ENCODE measurements around the gene EDAR. TPM values are rescaled to one million over a fixed set of nuclear protein-coding genes. Genes with fewer than 3 reads are reported as not detected.

EDAR gene
- total RNA-seq, 2 donors from 2014 or later = 0.69 to 1.1 TPM

DNA sequence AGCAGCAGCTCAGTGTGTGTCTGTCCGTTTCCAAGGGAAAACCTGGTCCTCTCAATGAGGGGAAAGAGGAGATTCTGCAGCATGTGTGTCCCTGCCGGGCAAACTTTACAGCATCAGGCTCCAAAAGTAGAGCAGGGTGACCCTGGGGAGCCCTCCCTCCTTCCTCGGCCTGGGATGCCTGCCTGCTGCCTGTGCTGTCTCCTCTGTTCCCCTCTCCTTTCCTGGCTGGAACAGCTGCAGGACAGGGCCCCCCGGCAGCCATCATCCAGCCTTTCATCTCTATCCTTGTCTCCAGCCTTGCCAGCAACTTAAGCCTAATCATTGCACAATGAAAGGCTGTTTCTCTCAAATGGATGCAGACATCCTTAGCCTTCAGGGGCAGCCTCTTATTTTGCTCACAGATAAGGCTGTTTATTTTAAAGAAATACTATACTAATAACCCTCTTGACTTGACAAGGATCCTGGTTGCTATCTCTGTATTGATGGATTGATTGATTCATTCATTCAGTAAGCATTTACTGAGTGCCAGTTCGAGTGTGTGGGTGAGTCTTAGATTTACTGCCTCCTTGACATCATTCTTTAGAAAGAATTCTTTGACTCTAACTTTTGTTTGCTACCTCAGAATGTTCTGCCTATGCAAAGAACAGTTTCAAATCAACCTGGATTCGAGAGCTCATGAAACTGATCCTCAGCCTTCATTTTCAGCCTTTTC, 40.6 kb upstream of the EDAR start:
- Histone ChIP-seq H3K9me3 (no peaks in the 10 kb centered on the region), H3K36me3 (no peaks in the 10 kb centered on the region), H3K4me1 (peaks cover 3% of the 10 kb centered on the region), H3K27me3 (no peaks in the 10 kb centered on the region), H3K27ac (no peak overlapping the region), H3K9ac (ENCODE audit: low read depth in 2 of 2, low read length in 2 of 2) (no peak overlapping the region), H3K4me3 (no peak overlapping the region)
- TF ChIP-seq, protein P1, sequence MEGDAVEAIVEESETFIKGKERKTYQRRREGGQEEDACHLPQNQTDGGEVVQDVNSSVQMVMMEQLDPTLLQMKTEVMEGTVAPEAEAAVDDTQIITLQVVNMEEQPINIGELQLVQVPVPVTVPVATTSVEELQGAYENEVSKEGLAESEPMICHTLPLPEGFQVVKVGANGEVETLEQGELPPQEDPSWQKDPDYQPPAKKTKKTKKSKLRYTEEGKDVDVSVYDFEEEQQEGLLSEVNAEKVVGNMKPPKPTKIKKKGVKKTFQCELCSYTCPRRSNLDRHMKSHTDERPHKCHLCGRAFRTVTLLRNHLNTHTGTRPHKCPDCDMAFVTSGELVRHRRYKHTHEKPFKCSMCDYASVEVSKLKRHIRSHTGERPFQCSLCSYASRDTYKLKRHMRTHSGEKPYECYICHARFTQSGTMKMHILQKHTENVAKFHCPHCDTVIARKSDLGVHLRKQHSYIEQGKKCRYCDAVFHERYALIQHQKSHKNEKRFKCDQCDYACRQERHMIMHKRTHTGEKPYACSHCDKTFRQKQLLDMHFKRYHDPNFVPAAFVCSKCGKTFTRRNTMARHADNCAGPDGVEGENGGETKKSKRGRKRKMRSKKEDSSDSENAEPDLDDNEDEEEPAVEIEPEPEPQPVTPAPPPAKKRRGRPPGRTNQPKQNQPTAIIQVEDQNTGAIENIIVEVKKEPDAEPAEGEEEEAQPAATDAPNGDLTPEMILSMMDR (IDR thresholded peaks at IDR 0.05) = no peak
- intact Hi-C loops (cut with DNase I) = no loop called here
- no peak for DNase-seq

DNA sequence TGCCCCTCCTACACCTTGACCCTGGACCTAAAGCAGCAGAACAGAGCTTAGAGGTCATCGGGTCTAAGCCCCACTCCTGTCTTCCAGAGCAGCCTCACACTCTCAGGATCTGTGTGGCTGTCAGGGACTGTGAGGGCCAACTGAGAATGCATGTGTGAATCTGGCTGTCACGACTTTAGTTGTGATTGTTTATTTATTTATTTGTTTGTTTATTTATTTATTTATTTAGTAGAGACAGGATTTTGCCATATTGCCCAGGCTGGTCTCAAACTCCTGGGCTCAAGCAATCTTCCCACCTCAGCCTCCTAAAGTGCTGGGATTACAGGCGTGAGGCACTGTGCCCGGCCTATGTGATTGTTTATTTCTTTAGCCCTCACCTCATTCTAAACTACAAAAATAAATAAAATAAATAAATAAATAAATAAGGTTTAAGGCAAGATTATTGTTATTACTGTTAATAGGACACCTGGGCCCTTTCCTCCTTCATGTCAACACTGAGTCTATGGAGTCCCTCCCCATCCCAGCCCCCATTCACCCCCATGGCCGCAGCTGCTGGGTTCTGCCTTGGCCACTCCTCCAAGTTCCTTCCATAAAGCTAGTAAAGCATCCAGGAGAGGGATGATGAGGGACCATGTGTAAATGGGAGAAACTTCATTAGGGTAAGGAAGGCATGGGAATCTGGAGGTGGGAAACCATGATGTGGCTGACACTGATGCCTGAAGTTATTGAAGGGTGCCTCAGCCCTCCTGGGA, 39.9 kb upstream of the EDAR start:
- intact Hi-C loops (cut with DNase I) = no loop called here
- no peak for DNase-seq
- Histone ChIP-seq H3K27me3 (no peaks in the 10 kb centered on the region), H3K4me3 (no peak overlapping the region), H3K36me3 (no peaks in the 10 kb centered on the region), H3K4me1 (peaks cover 3% of the 10 kb centered on the region), H3K9ac (ENCODE audit: low read depth in 2 of 2, low read length in 2 of 2) (no peak overlapping the region), H3K9me3 (no peaks in the 10 kb centered on the region), H3K27ac (no peak overlapping the region)
- TF ChIP-seq, protein P1 (IDR thresholded peaks at IDR 0.05) = no peak

DNA sequence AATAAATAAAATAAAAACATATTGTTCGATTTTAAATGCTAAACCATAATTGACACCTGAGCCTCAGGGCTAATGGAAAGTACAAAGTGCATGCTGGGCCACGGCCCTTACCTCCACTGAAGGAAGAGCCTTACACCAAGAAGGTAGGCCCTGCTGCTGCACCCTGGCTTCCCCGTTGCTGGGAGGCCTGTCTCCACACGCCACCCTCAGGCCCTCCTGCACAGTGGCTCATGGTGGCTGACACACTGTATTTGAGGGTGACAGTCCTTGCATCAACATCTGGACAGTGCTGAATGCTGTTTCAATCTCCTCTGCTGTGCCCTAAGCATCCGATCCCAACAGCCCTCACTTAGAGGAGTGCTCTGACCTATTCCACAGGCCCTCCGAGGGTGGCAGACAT, 39.3 kb upstream of the EDAR start:
- Histone ChIP-seq H3K9ac (ENCODE audit: low read depth in 2 of 2, low read length in 2 of 2) (no peak overlapping the region), H3K36me3 (no peaks in the 10 kb centered on the region), H3K4me3 (no peak overlapping the region), H3K9me3 (no peaks in the 10 kb centered on the region), H3K4me1 (peaks cover 3% of the 10 kb centered on the region), H3K27ac (no peak overlapping the region), H3K27me3 (no peaks in the 10 kb centered on the region)
- DNase-seq = no peak
- intact Hi-C loops (cut with DNase I) = no loop called here
- TF ChIP-seq, protein P1 (IDR thresholded peaks at IDR 0.05) = no peak

DNA sequence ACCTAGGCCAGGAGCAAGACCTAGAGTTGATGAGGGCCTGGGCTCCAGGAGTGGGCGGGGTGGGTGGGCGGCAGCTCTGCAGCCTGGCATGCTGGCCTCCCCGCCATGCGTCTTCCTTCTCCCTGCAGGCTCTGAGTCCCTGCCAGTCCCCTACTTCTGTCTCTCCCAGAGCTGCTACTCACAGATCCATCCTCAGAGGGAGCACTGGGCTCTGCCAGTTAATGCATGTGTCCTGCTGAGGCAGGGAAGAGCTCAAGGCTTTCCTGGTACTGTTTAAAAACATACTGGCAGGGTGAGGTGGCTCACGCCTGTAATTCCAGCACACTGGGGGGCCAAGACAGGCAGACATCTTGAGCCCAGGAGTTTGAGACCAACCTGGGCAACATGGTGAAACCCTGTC, 38.7 kb upstream of the EDAR start:
- no peak overlapping the region for H3K4me3 ChIP-seq
- no peaks in the 10 kb centered on the region for H3K36me3 ChIP-seq
- no peak for DNase-seq
- peaks cover 3% of the 10 kb centered on the region for H3K4me1 ChIP-seq
- TF ChIP-seq, protein P1 (IDR thresholded peaks at IDR 0.05) = no peak
- intact Hi-C loops (cut with DNase I) = no loop called here
- no peak overlapping the region for H3K9ac ChIP-seq (ENCODE audit: low read depth in 2 of 2, low read length in 2 of 2)
- H3K27ac ChIP-seq = no peak overlapping the region
- no peaks in the 10 kb centered on the region for H3K27me3 ChIP-seq
- no peaks in the 10 kb centered on the region for H3K9me3 ChIP-seq

DNA sequence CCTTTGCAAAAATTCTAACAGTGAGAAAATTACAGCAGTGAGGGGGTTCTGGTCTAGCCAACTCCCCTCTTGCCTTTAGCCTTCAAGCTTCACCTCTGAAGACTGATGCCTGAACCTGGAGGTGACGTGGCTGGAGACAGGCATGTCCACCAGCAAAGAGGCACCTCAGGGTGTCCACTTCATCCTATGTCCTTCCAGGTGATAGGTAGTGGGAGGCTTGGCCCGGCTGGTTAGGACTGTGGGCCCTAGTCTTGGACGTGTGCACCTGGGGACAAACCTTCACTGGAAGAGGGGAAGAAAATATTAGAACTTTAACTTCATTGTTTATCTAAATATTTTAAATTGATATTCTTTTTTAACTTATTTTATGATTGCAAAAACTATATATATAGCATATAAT, 35.5 kb upstream of the EDAR start:
- intact Hi-C loops (cut with DNase I) = no loop called here
- DNase-seq = no peak
- H3K27ac ChIP-seq = no peak overlapping the region
- no peaks in the 10 kb centered on the region for H3K4me1 ChIP-seq
- no peak overlapping the region for H3K9ac ChIP-seq (ENCODE audit: low read depth in 2 of 2, low read length in 2 of 2)
- H3K27me3 ChIP-seq = no peaks in the 10 kb centered on the region
- no peak overlapping the region for H3K4me3 ChIP-seq
- TF ChIP-seq, protein P1 (IDR thresholded peaks at IDR 0.05) = no peak
- H3K36me3 ChIP-seq = no peaks in the 10 kb centered on the region
- no peaks in the 10 kb centered on the region for H3K9me3 ChIP-seq
